ENCODE measurements around the gene IL12A. TPM values are rescaled to one million over a fixed set of nuclear protein-coding genes. Genes with fewer than 3 reads are reported as not detected.

IL12A gene
- total RNA-seq, 1 experiment from 2014 or later = not detected

GRCh38 chr3:160016972-160017371, 28.3 kb downstream of the IL12A start:
- POLR2A ChIA-PET = no interaction called here
- Histone ChIP-seq H3K36me3 (ENCODE audit: control insufficient read depth, insufficient read depth, low read length) (no peaks in the 10 kb centered on the region), H3K4me3 (ENCODE audit: low read depth in 2 of 2, low read length in 2 of 2) (no peak overlapping the region), H3K27ac (ENCODE audit: low read length) (no peak overlapping the region), H3K9me3 (ENCODE audit: control insufficient read depth, insufficient read depth, low read depth, low read length) (no peaks in the 10 kb centered on the region), H3K27me3 (ENCODE audit: control insufficient read depth, insufficient read depth, low read length) (peaks cover 5% of the 10 kb centered on the region; the same call in 1 of the 2 replicates), H3K4me1 (ENCODE audit: control insufficient read depth, insufficient read depth, low read length) (no peaks in the 10 kb centered on the region)
- CTCF ChIA-PET = no interaction called here
- DNase-seq (ENCODE audit: low read depth, low spot score) (no peak), ATAC-seq (no peak)
- TF ChIP-seq SIN3A (IDR thresholded peaks at IDR 0.05; ENCODE audit: borderline replicate concordance, insufficient read depth, low read depth, low read length) = no peak
- TF ChIP-seq POLR2AphosphoS5 (IDR thresholded peaks at IDR 0.05; ENCODE audit: low read depth, low read length) = no peak
- TF ChIP-seq REST (IDR thresholded peaks at IDR 0.05; ENCODE audit: insufficient read depth in 1 of 2, low read depth in 2 of 2, low read length in 1 of 2) = no peak
- TF ChIP-seq CTCF (IDR thresholded peaks at IDR 0.05) = no peak
- BruUV-seq (replicated peaks) = no TSS peak
- in situ Hi-C loops (cut with HindIII; ENCODE audit: low pct_unique_long_range_greater_than_20kb, low sequenced_read_pairs) (no loop called here), intact Hi-C loops (cut with micrococcal nuclease; ENCODE audit: unreplicated experiment) (no loop called here)

GRCh38 chr3:160018959-160019358, 30.3 kb downstream of the IL12A start:
- intact Hi-C loops (cut with micrococcal nuclease; ENCODE audit: unreplicated experiment) (no loop called here), in situ Hi-C loops (cut with HindIII; ENCODE audit: low pct_unique_long_range_greater_than_20kb, low sequenced_read_pairs) (no loop called here)
- H3K27me3 ChIP-seq (ENCODE audit: control insufficient read depth, insufficient read depth, low read length) = peaks cover 5% of the 10 kb centered on the region; the same call in 1 of the 2 replicates
- H3K27ac ChIP-seq (ENCODE audit: low read length) = no peak overlapping the region
- TF ChIP-seq SIN3A (IDR thresholded peaks at IDR 0.05; ENCODE audit: borderline replicate concordance, insufficient read depth, low read depth, low read length) (no peak), TCF7L2 (IDR thresholded peaks at IDR 0.05; ENCODE audit: low read depth, low read length) (no peak), CTCF (IDR thresholded peaks at IDR 0.05) (no peak), REST (IDR thresholded peaks at IDR 0.05; ENCODE audit: insufficient read depth in 1 of 2, low read depth in 2 of 2, low read length in 1 of 2) (no peak), POLR2AphosphoS5 (IDR thresholded peaks at IDR 0.05; ENCODE audit: low read depth, low read length) (no peak)
- H3K9me3 ChIP-seq (ENCODE audit: control insufficient read depth, insufficient read depth, low read depth, low read length) = no peaks in the 10 kb centered on the region
- H3K36me3 ChIP-seq (ENCODE audit: control insufficient read depth, insufficient read depth, low read length) = no peaks in the 10 kb centered on the region
- ATAC-seq = no peak
- no peaks in the 10 kb centered on the region for H3K4me1 ChIP-seq (ENCODE audit: control insufficient read depth, insufficient read depth, low read length)
- no TSS peak for BruUV-seq (replicated peaks)
- DNase-seq (ENCODE audit: low read depth, low spot score) = no peak
- H3K4me3 ChIP-seq (ENCODE audit: low read depth in 2 of 2, low read length in 2 of 2) = no peak overlapping the region
- CTCF ChIA-PET = no interaction called here
- POLR2A ChIA-PET = no interaction called here

Data from Panc1 (cell line).